Esophagus squamous epithelium (tissue), 5 donors: ENCODE results near the gene KAZN. TPM values are rescaled to one million over a fixed set of nuclear protein-coding genes. Genes with fewer than 3 reads are reported as not detected.
A peak's percentile ranks its signal among the peaks of the same experiment; 100 is the strongest.

ENCODE experiments used
- DNase-seq: peaks from one replicate; lab custom pipeline; 2025; lab: John Stamatoyannopoulos, UW
- H3K27ac ChIP-seq, 4 donors: fragments of 200-600 bp; sonication (generic); one replicate each; pipeline ENCODE4 v1.5.1; 2016 to 2019; ENCODE audit warnings: mild to moderate bottlenecking in 1 of 4
- H3K27me3 ChIP-seq, 4 donors: fragments of 200-600 bp; sonication (generic); 1 replicate in 3 of 4; 2 replicates in 1 of 4; pipeline versions ENCODE4 v1.5.1 to v1.6.0; 2017 to 2021; ENCODE audit warnings: antibody characterized with exemption in 1 of 4
- H3K36me3 ChIP-seq, 3 donors: fragments of 200-600 bp; sonication (generic); one replicate each; pipeline ENCODE4 v1.5.1; 2016 to 2019
- H3K4me1 ChIP-seq, 3 donors: fragments of 200-600 bp; sonication (generic); one replicate each; pipeline ENCODE4 v1.5.1; 2017 to 2019
- H3K4me3 ChIP-seq, 4 donors: fragments of 200-600 bp; sonication (generic); 1 replicate in 3 of 4; 2 replicates in 1 of 4; pipeline ENCODE4 v1.5.1; 2016 to 2019; ENCODE audit warnings: mild to moderate bottlenecking in 2 of 4, moderate library complexity in 1 of 4
- H3K9me3 ChIP-seq, 3 donors: fragments of 200-600 bp; sonication (generic); one replicate each; pipeline ENCODE4 v1.5.1; 2016 to 2019
- POLR2A ChIP-seq, 4 donors: fragments of 450-650 bp; IDR thresholded peaks; one replicate each; pipeline ENCODE4 v1.6.1; 2017; ENCODE audit warnings: antibody characterized with exemption in 4 of 4, mild to moderate bottlenecking in 4 of 4, moderate library complexity in 3 of 4
- WGBS, 2 donors: methylation state at CpG; one replicate each; pipeline ENCODE4 v1.1.5; 2018; 5-methylcytosine and 5-hydroxymethylcytosine counted together
- intact Hi-C: fragments of 100-400 bp; cut with DNase I; formaldehyde crosslinking; loops from one replicate; pipeline ENCODE4 v1.15.0; 2022
- total RNA-seq, 4 donors: library from RNA; depleted of rRNA; stranded (reverse); fragments of >200 nt; gene quantifications; one replicate each; pipeline ENCODE4 v1.1.0, GENCODE V29; 2016
- TF ChIP-seq, protein P1 (sequence below), 6 experiments: fragments of 450-650 bp in 4 of 6; fragments of 200-600 bp in 2 of 6; sonication (generic) in 2 of 6; IDR thresholded peaks; one replicate each; pipeline ENCODE4 v1.5.1; 2016 to 2019; ENCODE audit warnings: antibody characterized with exemption in 6 of 6, mild to moderate bottlenecking in 4 of 6, moderate library complexity in 4 of 6
- donor health status: DM: yes; HTN: yes; CAD: no.

KAZN gene
- total RNA-seq, 4 donors from 2014 or later, result 25.0 to 54.5 (median 30.8) TPM

DNA sequence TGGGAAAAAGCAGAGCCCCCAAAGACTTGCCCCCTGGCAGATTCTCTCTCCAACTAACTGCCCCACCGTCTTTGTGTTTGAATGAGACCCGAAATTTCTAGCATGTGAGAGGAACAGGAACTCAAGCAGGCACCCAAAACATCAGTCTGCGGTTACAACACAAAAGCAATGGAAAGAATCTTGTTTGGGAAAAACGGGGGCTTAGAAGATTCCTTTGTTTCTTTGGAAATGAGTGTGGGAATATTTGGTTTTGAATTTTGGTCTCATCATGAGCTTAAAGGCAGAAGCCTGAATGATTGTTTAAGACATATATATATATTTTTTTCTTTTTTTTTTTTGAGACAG, 366.2 kb downstream of the KAZN start:
- WGBS, 2 donors, result 68 to 76% methylated on average over 4 of the region's 4 CpGs
- Histone ChIP-seq H3K27ac (no peak overlapping the region), H3K27me3 (no peaks in the 10 kb centered on the region), H3K9me3 (no peaks in the 10 kb centered on the region), H3K4me1 (peaks cover 9 to 22% (median 17%) of the 10 kb centered on the region in 3 donors), H3K4me3 (no peak overlapping the region), H3K36me3 (peaks cover 5 to 58% (median 12%) of the 10 kb centered on the region in 3 donors)
- DNase-seq, result no peak
- intact Hi-C loops, result no loop called here
- TF ChIP-seq POLR2A (IDR thresholded peaks at IDR 0.05), result no peak
- TF ChIP-seq, protein P1, sequence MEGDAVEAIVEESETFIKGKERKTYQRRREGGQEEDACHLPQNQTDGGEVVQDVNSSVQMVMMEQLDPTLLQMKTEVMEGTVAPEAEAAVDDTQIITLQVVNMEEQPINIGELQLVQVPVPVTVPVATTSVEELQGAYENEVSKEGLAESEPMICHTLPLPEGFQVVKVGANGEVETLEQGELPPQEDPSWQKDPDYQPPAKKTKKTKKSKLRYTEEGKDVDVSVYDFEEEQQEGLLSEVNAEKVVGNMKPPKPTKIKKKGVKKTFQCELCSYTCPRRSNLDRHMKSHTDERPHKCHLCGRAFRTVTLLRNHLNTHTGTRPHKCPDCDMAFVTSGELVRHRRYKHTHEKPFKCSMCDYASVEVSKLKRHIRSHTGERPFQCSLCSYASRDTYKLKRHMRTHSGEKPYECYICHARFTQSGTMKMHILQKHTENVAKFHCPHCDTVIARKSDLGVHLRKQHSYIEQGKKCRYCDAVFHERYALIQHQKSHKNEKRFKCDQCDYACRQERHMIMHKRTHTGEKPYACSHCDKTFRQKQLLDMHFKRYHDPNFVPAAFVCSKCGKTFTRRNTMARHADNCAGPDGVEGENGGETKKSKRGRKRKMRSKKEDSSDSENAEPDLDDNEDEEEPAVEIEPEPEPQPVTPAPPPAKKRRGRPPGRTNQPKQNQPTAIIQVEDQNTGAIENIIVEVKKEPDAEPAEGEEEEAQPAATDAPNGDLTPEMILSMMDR (IDR thresholded peaks at IDR 0.05), result no peak

DNA sequence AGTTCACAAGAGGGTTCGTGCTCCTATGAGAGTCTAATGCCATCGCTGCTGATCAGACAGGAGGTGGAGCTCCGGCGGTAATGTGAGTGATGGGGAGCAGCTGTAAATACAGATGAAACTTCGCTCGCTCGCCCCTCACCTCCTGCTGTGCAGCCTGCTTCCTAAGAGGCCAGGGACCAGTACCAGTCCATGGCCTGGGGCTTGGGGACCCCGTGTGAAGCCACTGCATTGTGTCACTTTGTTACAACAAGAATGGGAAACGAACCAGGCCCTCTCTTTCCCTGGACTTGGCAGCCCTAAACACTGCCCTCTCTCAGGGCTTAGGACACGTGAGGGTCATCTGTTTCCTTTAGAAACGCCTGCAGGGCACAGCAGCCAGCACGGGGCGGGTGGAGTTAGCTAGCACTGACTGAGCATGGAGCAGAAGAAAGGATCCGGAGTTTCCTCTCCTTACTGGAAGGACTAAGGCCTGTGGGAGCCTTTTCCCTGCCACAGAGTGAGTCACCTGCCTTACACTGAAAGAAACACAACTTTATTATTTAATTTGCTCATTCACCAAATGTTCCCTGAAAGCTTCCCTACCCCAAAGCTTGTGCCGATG, 369.9 kb downstream of the KAZN start:
- peak overlapping the region; percentile 47 to 82 (median 70) for H3K27ac ChIP-seq
- H3K36me3 ChIP-seq, result peaks cover 0 to 33% (median 0%) of the 10 kb centered on the region in 3 donors
- H3K4me1 ChIP-seq, result peaks cover 14 to 39% (median 26%) of the 10 kb centered on the region in 3 donors
- intact Hi-C loops, result no loop called here
- no peak overlapping the region for H3K4me3 ChIP-seq
- H3K27me3 ChIP-seq, result no peaks in the 10 kb centered on the region
- DNase-seq, result no peak
- WGBS, 2 donors, result 55 to 72% methylated on average over 10 to 11 of the region's 15 CpGs
- no peak for TF ChIP-seq POLR2A (IDR thresholded peaks at IDR 0.05)
- TF ChIP-seq, protein P1 (IDR thresholded peaks at IDR 0.05), result no peak
- no peaks in the 10 kb centered on the region for H3K9me3 ChIP-seq

DNA sequence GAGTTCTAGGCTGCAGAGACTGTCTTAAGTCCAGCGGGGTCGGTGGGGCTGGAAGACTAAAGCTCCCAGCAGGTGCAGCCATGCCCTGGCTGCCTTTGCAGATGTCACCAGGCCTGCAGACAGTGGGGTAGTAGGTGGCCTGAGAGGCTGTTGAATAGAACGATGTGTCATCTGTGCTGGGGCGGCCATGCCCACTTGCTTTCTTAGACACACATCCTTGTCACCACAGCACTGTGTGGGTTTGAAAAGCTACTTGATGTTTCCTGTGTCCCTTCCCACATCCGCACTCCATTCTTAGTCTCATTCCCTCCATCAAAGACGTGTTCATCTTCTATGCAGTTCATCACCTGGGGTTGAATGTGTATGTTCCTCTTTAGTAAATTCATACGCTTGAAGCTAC, 370.5 kb downstream of the KAZN start:
- H3K9me3 ChIP-seq, result no peaks in the 10 kb centered on the region
- intact Hi-C loops, result no loop called here
- DNase-seq, result no peak

DNA sequence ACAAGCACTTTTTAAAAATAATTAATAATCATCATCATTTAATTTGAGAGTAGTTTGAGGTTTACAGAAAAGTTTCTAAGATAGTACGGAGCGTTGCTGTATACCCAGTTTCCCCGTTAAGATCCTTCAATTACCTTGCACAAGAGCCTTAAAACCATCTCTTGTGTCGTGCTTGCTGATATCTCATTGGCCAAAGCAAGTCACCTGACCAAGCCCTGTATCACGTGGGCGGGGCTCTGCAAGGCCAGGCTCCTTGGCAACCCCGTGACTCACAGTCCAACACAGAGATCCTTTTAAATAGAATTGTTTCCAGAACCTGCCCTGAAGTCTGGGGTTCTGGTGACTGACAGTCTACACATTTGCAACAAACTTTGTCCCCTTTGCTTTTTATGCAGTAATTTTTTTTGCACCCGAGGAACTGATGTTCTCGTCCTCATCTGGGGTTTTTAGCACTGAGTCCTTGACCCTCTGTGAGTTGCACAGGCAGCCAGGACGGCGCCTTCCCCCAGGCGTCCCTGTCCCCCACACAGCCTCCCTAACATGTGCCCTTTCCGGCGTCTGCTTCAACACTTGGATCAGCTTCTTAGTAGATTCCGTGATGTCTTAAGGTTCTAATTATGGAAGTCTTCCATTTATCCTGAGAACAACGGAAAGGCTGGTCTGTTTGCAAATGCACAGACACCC, 371.8 kb downstream of the KAZN start:
- peaks cover 14 to 44% (median 30%) of the 10 kb centered on the region in 3 donors for H3K4me1 ChIP-seq
- H3K27me3 ChIP-seq, result no peaks in the 10 kb centered on the region
- peak overlapping the region in 3 of 4 donors; percentile 9 to 71 (median 16) for H3K27ac ChIP-seq
- H3K36me3 ChIP-seq, result peaks cover 0 to 21% (median 0%) of the 10 kb centered on the region in 3 donors
- H3K4me3 ChIP-seq, result no peak overlapping the region
- DNase-seq, result no peak
- no peak for TF ChIP-seq POLR2A (IDR thresholded peaks at IDR 0.05)
- TF ChIP-seq, protein P1 (IDR thresholded peaks at IDR 0.05), result no peak
- no peaks in the 10 kb centered on the region for H3K9me3 ChIP-seq
- 53 to 70% methylated on average over 15 to 16 of the region's 16 CpGs for WGBS, 2 donors
- intact Hi-C loops, result no loop called here

More for the DNA sequence above, 370.5 kb downstream of the KAZN start:
- no peaks in the 10 kb centered on the region for H3K27me3 ChIP-seq
- H3K4me3 ChIP-seq, result no peak overlapping the region
- H3K4me1 ChIP-seq, result peaks cover 14 to 39% (median 26%) of the 10 kb centered on the region in 3 donors
- WGBS, 2 donors, result 76 to 80% methylated on average over 5 to 7 of the region's 7 CpGs
- peak overlapping the region; percentile 47 to 82 (median 70) for H3K27ac ChIP-seq
- TF ChIP-seq POLR2A (IDR thresholded peaks at IDR 0.05), result no peak
- TF ChIP-seq, protein P1 (IDR thresholded peaks at IDR 0.05), result no peak
- peaks cover 0 to 27% (median 0%) of the 10 kb centered on the region in 3 donors for H3K36me3 ChIP-seq

DNA sequence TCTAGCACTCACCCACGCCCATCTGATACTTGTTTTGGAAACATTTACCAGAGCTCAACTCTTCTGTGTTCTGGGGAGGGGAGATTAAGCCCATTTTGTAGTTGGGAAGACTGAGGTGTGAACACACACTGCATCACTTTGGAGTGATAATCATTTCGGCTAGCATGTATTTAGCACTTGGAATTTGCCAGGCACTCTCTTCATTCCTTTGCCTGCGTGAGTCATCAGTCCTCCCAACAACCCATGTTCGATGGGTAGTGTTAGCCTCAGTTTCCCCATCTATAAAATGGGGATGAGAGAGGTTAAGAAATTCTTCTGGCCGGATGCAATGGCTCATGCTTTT, 372.3 kb downstream of the KAZN start:
- TF ChIP-seq, protein P1 (IDR thresholded peaks at IDR 0.05), result no peak
- TF ChIP-seq POLR2A (IDR thresholded peaks at IDR 0.05), result no peak
- Histone ChIP-seq H3K4me3 (no peak overlapping the region), H3K27ac (peak overlapping the region in 2 of 4 donors; percentile 9 to 71), H3K36me3 (peaks cover 0 to 21% (median 0%) of the 10 kb centered on the region in 3 donors), H3K27me3 (no peaks in the 10 kb centered on the region), H3K9me3 (no peaks in the 10 kb centered on the region), H3K4me1 (peaks cover 14 to 48% (median 30%) of the 10 kb centered on the region in 3 donors)
- intact Hi-C loops, result no loop called here
- DNase-seq, result no peak
- WGBS, 2 donors, result 63 to 75% methylated on average over 5 of the region's 5 CpGs
